Choroid plexus epithelial cell (primary cell): ENCODE results near the gene TPSG1.
A peak's percentile ranks its signal among the peaks of the same experiment; 100 is the strongest.
"Not testable (repeated sequence)": the region's sequence is repeated elsewhere in the genome, so short reads cannot be mapped to it uniquely, and the experiment has no call there.

ENCODE experiments used
- DNase-seq: peaks from one replicate; pipeline ENCODE4 v3.0.0-alpha.2; 2010; ENCODE audit warnings: low read depth
- H3K4me3 ChIP-seq: 2 replicates; pipeline ENCODE4 v1.5.1; 2011; ENCODE audit warnings: low read depth, mild to moderate bottlenecking, control low read depth, low read length, moderate library complexity
- TF ChIP-seq, protein P1 (sequence below): conservative IDR thresholded peaks from 2 replicates; pipeline ENCODE4 v1.5.1; 2011; ENCODE audit warnings: low read depth, mild to moderate bottlenecking, control low read depth, inconsistent platforms, low read length, moderate library complexity

The TPSG1 gene

GRCh38 chr16:1194665-1195392 is 30.2 kb downstream of the TPSG1 start:
- no peak overlapping the region for H3K4me3 ChIP-seq
- DNase-seq: no peak
- TF ChIP-seq, protein P1, sequence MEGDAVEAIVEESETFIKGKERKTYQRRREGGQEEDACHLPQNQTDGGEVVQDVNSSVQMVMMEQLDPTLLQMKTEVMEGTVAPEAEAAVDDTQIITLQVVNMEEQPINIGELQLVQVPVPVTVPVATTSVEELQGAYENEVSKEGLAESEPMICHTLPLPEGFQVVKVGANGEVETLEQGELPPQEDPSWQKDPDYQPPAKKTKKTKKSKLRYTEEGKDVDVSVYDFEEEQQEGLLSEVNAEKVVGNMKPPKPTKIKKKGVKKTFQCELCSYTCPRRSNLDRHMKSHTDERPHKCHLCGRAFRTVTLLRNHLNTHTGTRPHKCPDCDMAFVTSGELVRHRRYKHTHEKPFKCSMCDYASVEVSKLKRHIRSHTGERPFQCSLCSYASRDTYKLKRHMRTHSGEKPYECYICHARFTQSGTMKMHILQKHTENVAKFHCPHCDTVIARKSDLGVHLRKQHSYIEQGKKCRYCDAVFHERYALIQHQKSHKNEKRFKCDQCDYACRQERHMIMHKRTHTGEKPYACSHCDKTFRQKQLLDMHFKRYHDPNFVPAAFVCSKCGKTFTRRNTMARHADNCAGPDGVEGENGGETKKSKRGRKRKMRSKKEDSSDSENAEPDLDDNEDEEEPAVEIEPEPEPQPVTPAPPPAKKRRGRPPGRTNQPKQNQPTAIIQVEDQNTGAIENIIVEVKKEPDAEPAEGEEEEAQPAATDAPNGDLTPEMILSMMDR: peak; percentile 68

DNA sequence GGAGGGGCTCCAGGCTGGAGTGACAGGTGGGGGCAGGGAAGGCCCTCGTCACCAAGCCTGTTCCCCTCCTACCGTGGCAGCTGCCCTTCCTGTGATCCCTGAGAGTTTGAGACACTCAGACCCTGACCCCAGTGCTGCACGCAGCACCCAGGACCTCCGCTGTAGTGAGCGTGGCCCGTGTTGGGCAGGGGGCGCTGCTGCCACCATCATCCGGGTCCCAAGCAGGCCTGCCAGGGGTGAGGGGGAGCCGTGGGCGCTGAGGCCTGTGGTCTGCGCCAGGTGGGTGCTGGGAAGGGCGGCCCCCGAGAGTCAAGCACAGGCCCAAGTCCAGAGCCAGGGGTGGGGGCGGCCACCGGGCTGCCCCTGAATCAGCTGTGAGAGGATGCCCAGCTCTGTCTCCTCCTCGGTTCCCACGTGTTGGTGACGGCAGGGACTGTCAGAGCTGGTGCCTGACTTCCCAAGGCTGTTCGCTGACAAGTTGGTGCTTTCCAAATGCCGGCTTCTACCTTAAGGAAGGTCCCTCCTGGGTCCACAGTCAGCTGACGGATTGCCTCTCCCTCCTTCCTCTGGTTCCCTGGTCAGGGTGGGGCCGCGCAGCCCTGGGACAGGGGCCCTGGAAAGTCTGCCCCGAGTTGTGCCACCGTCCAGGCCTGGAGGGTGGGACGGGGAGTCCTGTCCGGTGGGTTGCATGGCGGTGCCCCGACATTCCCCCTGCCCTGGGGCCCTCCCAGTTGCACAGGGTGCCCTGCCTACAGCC is 31.1 kb downstream of the TPSG1 start:
- TF ChIP-seq, protein P1: no peak
- no peak for DNase-seq
- H3K4me3 ChIP-seq: no peak overlapping the region

- no peak overlapping the region for H3K4me3 ChIP-seq
- TF ChIP-seq, protein P1: no peak
- no peak for DNase-seq
Observed at GRCh38 chr16:1193143-1193824, 31.8 kb downstream of the TPSG1 start.

DNA sequence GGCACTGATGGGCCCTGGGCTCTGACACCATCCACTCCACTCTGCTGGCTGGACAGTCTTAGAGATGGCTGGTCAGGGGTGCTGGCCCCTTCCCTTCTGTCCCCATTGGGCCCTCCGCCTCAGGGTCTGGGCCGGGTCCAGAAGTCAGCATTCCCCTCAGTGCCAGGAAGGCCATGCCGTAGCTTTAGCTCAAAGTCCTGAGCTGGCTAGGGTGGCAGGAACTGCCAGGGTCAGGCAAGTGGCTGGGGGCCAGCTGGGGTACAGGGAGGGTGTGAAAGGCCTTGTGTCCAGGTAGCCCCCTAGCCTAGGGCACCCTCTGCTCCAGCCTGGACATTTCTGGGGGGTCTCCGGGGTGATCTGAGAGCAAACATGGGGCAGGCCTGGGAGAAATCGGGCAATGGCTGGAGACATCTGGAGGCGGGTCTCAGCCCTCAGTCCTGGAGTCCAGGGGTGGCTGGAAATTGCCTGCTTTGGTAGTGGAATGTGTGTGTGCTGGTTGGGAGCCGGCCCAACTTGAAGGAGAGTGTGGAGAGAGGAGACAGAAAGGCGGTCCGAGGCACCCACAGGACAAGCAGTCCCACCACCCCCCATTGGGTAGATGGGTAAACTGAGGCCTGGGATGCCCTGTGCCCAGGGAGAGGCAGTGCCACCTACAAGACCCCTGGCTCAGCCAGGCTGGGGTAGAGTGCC is 32.5 kb downstream of the TPSG1 start:
- no peak overlapping the region for H3K4me3 ChIP-seq
- TF ChIP-seq, protein P1: no peak
- no peak for DNase-seq

GRCh38 chr16:1190789-1191188 is 34.3 kb downstream of the TPSG1 start:
- not testable (repeated sequence) for DNase-seq, H3K4me3 ChIP-seq

DNA sequence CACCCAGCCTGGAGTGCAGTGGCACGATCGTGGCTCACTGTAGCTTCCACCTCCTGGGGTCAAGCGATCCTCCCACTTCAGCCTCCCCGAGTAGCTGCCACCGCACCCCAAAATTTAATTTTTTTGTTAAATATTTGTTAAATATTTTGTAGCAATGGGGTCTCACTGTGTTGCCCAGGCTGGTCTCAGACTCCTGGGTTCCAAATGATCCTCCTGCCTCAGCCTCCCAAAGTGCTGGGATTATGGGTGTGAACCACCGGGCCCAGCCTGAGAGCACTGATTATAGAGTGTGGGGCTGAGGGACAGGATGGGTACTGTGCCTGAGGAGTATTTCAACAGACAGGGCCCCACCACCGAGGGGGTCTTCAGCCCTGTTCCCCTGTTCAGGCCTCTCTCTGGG is 35.6 kb downstream of the TPSG1 start:
- DNase-seq: no peak
- no peak overlapping the region for H3K4me3 ChIP-seq
- TF ChIP-seq, protein P1: no peak

DNA sequence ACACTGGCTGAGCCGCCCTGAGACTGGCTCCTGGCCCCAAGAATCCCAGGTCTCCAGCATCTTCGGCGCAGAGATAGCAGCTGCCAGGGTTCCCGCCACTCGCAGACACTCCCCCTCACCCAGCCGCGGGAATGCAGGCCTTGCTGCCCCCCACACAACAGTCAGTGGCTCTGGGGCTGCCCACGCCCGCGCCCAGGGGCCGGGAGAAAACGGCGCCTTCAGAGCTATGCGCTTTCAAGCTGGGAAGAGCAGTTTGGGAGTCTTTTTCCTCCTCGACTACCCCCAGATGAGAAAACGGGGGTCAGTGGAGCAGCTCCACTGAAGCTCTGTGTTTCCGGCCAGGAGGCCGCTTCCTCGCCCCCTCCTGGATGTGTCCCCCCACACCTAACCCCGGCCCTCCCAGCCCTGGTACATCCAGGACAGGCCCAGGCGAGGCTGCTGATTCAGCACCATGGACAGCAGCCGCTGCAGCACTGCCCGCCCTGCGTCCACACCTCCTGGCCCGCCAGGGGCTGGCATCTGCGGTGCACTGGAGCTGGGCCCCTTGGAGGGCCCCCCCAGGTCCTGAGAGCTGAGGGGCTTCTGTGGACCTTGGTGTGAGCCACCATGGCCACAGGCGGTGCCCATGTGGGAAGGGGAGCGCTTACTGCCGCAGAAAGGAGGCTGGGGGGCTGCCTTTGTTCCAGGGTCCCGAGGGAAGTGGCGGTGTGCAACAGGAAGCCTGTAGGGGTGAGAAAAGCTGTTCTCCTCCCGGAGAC is 36.5 kb downstream of the TPSG1 start:
- peak; percentile 43 for DNase-seq
- TF ChIP-seq, protein P1: no peak

DNA sequence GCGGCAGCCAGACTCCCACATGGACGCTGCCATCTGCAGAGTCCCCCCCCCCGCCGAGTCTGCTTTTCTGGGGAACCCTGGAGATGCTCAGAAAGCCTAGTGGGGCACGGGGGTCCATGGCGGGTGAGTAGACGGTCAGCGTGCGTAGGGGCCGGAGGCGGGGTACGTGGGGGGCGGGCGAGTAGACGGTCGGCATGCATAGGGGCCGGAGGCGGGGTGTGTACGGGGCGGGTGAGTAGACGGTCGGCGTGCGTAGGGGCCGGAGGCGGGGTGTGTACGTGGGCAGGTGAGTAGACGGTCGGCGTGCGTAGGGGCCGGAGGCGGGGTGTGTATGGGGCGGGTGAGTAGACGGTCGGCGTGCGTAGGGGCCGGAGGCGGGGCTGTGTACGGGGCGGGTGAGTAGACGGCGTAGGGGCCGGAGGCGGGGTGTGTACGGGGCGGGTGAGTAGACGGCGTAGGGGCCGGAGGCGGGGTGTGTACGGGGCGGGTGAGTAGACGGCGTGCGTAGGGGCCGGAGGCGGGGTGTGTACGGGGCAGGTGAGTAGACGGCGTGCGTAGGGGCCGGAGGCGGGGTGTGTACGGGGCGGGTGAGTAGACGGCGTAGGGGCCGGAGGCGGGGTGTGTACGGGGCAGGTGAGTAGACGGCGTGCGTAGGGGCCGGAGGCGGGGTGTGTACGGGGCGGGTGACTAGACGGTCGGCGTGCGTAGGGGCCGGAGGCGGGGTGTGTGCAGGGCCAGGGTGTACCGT is 39.4 kb downstream of the TPSG1 start:
- not testable (repeated sequence) for H3K4me3 ChIP-seq, DNase-seq

More for the DNA sequence above, 36.5 kb downstream of the TPSG1 start:
- H3K4me3 ChIP-seq: no peak overlapping the region
